ENCODE results near the gene CDYL.

DNA sequence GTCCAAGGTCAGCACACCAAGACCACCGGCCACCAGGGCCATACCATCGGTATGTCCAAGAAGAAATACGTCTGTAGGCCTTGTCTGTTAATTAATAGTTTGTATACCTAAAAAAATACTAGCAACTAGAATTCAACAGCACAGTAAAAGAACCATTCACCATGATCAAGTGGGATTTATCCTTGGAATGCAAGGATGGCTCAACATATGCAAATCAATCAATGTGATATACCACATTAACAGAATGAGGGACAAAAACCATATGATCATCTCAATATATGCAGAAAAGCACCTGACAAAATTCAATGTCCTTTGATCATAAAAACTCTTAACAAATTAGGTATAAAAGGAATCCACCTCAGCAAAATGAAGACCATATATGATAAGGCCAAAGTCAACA lies 203.2 kb downstream of the CDYL start:
- TF ChIP-seq POLR2AphosphoS5 (IDR thresholded peaks at IDR 0.05) (no peak), POLR2A (IDR thresholded peaks at IDR 0.05) (no peak)
- TF ChIP-seq, protein P1, sequence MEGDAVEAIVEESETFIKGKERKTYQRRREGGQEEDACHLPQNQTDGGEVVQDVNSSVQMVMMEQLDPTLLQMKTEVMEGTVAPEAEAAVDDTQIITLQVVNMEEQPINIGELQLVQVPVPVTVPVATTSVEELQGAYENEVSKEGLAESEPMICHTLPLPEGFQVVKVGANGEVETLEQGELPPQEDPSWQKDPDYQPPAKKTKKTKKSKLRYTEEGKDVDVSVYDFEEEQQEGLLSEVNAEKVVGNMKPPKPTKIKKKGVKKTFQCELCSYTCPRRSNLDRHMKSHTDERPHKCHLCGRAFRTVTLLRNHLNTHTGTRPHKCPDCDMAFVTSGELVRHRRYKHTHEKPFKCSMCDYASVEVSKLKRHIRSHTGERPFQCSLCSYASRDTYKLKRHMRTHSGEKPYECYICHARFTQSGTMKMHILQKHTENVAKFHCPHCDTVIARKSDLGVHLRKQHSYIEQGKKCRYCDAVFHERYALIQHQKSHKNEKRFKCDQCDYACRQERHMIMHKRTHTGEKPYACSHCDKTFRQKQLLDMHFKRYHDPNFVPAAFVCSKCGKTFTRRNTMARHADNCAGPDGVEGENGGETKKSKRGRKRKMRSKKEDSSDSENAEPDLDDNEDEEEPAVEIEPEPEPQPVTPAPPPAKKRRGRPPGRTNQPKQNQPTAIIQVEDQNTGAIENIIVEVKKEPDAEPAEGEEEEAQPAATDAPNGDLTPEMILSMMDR (IDR thresholded peaks at IDR 0.05 in 8 of 11, conservative IDR thresholded peaks at IDR 0.05 in 3 of 11): no peak
